CD4-positive, CD25-positive, alpha-beta regulatory T cell (primary cell): ENCODE data around the gene CPS1. TPM values are rescaled to one million over a fixed set of nuclear protein-coding genes. Genes with fewer than 3 reads are reported as not detected.

Experiments used
- ATAC-seq, 2 donors: fragments of 150-1000 bp; cut with Tn5 transposase; one replicate each; pipeline ENCODE4 v1.10.0; 2021; ENCODE audit warnings: low read depth in 2 of 2, moderate number of reproducible peaks in 2 of 2, moderate library complexity in 1 of 2
- DNase-seq, 3 donors: peaks; one replicate each; pipeline versions ENCODE4 v3.0.0 to v3.0.0-alpha.2; 2012 to 2022; ENCODE audit warnings: mixed read lengths in 1 of 3
- H3K27ac ChIP-seq: one replicate; pipeline ENCODE4 v1.7.0; 2013; ENCODE audit warnings: mild to moderate bottlenecking, low read length; ENCODE audit not compliant: insufficient read depth, poor library complexity, severe bottlenecking
- H3K27me3 ChIP-seq: one replicate; pipeline ENCODE4 v1.7.0; 2013; ENCODE audit warnings: low read length; ENCODE audit not compliant: control insufficient read depth, insufficient read depth
- H3K36me3 ChIP-seq: one replicate; pipeline ENCODE4 v1.7.0; 2013; ENCODE audit warnings: mild to moderate bottlenecking, low read length, moderate library complexity; ENCODE audit not compliant: control insufficient read depth, insufficient read depth
- H3K4me1 ChIP-seq: 2 replicates; pipeline ENCODE4 v1.7.0; 2013; ENCODE audit warnings: mild to moderate bottlenecking, low read length; ENCODE audit not compliant: insufficient read depth, control insufficient read depth, poor library complexity, severe bottlenecking
- H3K4me3 ChIP-seq: one replicate; pipeline ENCODE4 v1.7.0; 2013; ENCODE audit warnings: low read depth, mild to moderate bottlenecking, low read length, moderate library complexity
- H3K9me3 ChIP-seq, 2 experiments: 1 replicate in 1 of 2; 2 replicates in 1 of 2; pipeline ENCODE4 v1.7.0; 2013; ENCODE audit warnings: low read length in 2 of 2, mild to moderate bottlenecking in 1 of 2, moderate library complexity in 1 of 2; ENCODE audit not compliant: control insufficient read depth in 2 of 2
- H3K27ac Mint-ChIP-seq, 3 donors: one replicate each; pipeline ENCODE4 v1.8.0; 2020 to 2022; ENCODE audit warnings: mild to moderate bottlenecking in 3 of 3, mixed read lengths in 3 of 3, moderate library complexity in 2 of 3
- H3K27me3 Mint-ChIP-seq: one replicate; pipeline ENCODE4 v1.8.0; 2022; ENCODE audit warnings: mild to moderate bottlenecking, mixed read lengths
- H3K36me3 Mint-ChIP-seq: one replicate; pipeline ENCODE4 v1.8.0; 2020; ENCODE audit warnings: mixed read lengths
- H3K4me1 Mint-ChIP-seq, 4 donors: one replicate each; pipeline ENCODE4 v1.8.0; 2020 to 2022; ENCODE audit warnings: mixed read lengths in 4 of 4, mild to moderate bottlenecking in 1 of 4
- H3K4me3 Mint-ChIP-seq, 4 donors: one replicate each; pipeline ENCODE4 v1.8.0; 2020 to 2022; ENCODE audit warnings: mild to moderate bottlenecking in 4 of 4, mixed read lengths in 4 of 4, moderate library complexity in 3 of 4
- H3K9me3 Mint-ChIP-seq, 7 donors: one replicate each; pipeline ENCODE4 v1.8.0; 2020 to 2022; ENCODE audit warnings: mixed read lengths in 7 of 7, mild to moderate bottlenecking in 3 of 7, moderate library complexity in 2 of 7
- polyA plus RNA-seq, 4 donors: library from polyadenylated mRNA; unstranded; fragments of 300-500 nt; fragmentation: Illumina TruSeq; gene quantifications; one replicate each; pipeline ENCODE4 v1.2.3, GENCODE V29; 2021
- total RNA-seq: library from RNA; stranded (reverse); gene quantifications from one replicate; pipeline ENCODE4 v1.2.3, GENCODE V29; 2022

CPS1 gene
- total and polyA plus RNA-seq, 5 donors from 2014 or later, result 0.59 TPM; not detected in 4

DNA sequence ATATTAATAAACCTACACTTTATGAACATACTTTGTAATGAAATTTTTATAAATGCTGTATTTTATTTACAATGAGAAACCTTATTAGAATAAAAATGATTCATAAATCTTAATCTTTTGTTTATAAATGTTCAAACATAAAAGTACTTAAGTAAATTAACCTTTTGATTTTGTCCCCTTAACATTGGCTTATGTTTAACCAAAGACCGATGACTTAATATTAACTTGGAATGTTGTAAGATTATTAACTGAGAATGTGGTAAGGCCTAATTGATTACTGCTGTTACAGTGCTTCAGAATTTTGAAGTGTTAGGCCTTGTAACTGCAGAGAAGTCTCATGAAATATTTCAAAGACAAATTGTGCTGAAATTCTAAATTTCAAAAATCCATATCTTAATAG, 5.7 kb downstream of the CPS1 start:
- H3K36me3 Mint-ChIP-seq, result no peaks in the 10 kb centered on the region
- H3K4me3 ChIP-seq, result no peak overlapping the region
- DNase-seq, result no peak
- H3K27me3 ChIP-seq, result no peaks in the 10 kb centered on the region
- no peaks in the 10 kb centered on the region for H3K36me3 ChIP-seq
- no peak overlapping the region for H3K27ac ChIP-seq
- peaks cover 6% of the 10 kb centered on the region for H3K27me3 Mint-ChIP-seq
- no peaks in the 10 kb centered on the region for H3K9me3 ChIP-seq
- ATAC-seq, result no peak
- no peak overlapping the region for H3K27ac Mint-ChIP-seq
- H3K4me1 Mint-ChIP-seq, result no peaks in the 10 kb centered on the region
- no peak overlapping the region for H3K4me3 Mint-ChIP-seq
- no peaks in the 10 kb centered on the region for H3K9me3 Mint-ChIP-seq
- H3K4me1 ChIP-seq, result no peaks in the 10 kb centered on the region

DNA sequence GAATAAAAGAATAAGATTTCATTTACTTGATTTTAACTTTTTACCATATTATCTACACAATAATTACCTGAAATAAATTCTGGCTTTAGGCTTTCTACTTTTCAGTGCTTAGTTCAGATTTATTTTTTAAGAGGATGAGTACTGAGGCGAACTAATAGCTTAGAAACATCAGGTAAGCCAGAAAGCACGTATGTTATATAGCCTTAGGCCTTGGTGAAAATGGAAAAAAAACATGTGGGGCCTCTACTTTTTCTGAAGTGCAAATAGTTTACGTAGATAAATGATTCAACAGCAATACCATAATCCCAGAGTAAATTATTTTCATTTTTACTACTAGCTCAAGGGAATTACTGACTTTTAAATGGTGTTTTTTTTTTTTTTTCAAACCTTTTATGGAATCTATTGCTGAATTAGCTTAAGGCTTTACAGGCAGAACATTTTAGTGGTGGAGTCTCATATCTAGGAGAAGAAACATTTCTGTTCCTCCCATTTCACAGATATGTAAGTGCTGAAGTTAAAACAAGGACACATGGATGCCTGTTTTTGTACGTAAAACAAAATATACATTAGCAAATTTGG, 6.2 kb downstream of the CPS1 start:
- Histone ChIP-seq H3K36me3 (no peaks in the 10 kb centered on the region), H3K9me3 (no peaks in the 10 kb centered on the region), H3K27ac (no peak overlapping the region), H3K4me3 (no peak overlapping the region), H3K4me1 (no peaks in the 10 kb centered on the region), H3K27me3 (no peaks in the 10 kb centered on the region)
- DNase-seq (no peak), ATAC-seq (no peak)
- peaks cover 4% of the 10 kb centered on the region for H3K27me3 Mint-ChIP-seq
- no peak overlapping the region for H3K4me3 Mint-ChIP-seq
- no peak overlapping the region for H3K27ac Mint-ChIP-seq
- H3K36me3 Mint-ChIP-seq, result no peaks in the 10 kb centered on the region
- no peaks in the 10 kb centered on the region for H3K4me1 Mint-ChIP-seq
- H3K9me3 Mint-ChIP-seq, result no peaks in the 10 kb centered on the region

GRCh38 chr2:210567279-210567678, 10.9 kb downstream of the CPS1 start:
- Mint-ChIP-seq H3K4me3 (no peak overlapping the region), H3K27me3 (no peaks in the 10 kb centered on the region), H3K4me1 (no peaks in the 10 kb centered on the region), H3K27ac (no peak overlapping the region), H3K36me3 (no peaks in the 10 kb centered on the region), H3K9me3 (no peaks in the 10 kb centered on the region)
- DNase-seq (no peak), ATAC-seq (no peak)
- Histone ChIP-seq H3K27ac (no peak overlapping the region), H3K4me3 (no peak overlapping the region), H3K27me3 (no peaks in the 10 kb centered on the region), H3K9me3 (no peaks in the 10 kb centered on the region), H3K4me1 (no peaks in the 10 kb centered on the region), H3K36me3 (no peaks in the 10 kb centered on the region)

DNA sequence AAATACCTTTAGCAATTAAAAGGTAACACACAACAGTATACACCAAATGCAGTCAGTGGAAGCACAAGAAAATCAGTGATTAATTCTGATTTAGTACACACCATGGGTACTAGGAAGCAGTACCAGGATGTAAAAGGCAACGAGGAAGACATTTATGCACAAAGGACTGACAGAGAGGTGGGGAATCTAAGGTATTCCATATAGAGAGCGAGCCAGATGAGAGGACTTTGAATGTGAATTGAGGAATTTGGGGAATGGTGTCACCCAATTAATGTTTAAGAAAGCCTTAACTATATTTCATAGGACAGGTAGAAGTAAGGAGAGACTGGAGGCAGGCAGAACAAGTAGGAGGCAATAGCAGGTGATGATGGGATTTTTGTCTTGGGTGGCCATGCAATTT, 11.7 kb downstream of the CPS1 start:
- Mint-ChIP-seq H3K27ac (no peak overlapping the region), H3K4me1 (no peaks in the 10 kb centered on the region), H3K4me3 (no peak overlapping the region), H3K36me3 (no peaks in the 10 kb centered on the region), H3K9me3 (no peaks in the 10 kb centered on the region), H3K27me3 (no peaks in the 10 kb centered on the region)
- DNase-seq (no peak), ATAC-seq (no peak)
- H3K4me3 ChIP-seq, result no peak overlapping the region
- H3K36me3 ChIP-seq, result no peaks in the 10 kb centered on the region
- no peak overlapping the region for H3K27ac ChIP-seq
- H3K9me3 ChIP-seq, result no peaks in the 10 kb centered on the region
- H3K4me1 ChIP-seq, result no peaks in the 10 kb centered on the region
- H3K27me3 ChIP-seq, result no peaks in the 10 kb centered on the region

DNA sequence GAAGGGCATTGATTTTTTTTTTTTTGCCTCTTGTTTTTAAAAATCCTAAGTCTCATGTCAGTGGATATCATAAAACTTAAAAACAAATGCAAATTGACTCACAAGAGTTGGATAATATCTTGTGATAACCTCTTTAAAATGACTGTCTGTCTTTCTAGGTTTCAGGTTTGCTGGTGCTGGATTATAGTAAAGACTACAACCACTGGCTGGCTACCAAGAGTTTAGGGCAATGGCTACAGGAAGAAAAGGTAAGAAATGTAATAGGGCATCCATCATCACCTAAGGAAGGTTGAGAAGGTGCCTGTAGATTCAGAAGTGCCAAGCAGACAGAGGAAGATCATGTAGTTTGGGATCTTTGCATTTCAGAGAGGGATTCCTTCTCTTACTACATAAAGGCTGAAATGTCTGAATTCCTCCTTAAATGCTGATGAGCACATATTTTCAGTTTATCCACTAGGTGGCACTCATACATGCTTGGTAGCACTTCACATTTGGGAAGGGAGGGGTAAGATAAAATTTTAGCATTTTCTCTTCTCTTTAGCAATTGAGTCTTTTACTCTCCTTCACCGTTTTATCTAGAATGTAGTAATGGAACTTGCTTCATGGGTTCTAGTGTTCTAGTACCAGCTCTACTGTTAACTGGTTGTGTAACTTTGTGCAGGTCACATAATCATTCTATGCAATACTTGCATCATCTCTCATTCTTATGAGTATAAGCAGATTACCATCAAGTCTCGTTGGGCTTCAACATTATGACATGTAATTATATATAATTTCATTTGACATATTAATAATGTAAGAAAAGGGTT, 21.1 kb downstream of the CPS1 start:
- H3K4me3 Mint-ChIP-seq, result no peak overlapping the region
- H3K9me3 ChIP-seq, result no peaks in the 10 kb centered on the region
- H3K27me3 Mint-ChIP-seq, result no peaks in the 10 kb centered on the region
- ATAC-seq (peak in 1 of 2 donors; percentile 43), DNase-seq (peak in 2 of 3 donors; percentile 22 to 45)
- no peaks in the 10 kb centered on the region for H3K36me3 Mint-ChIP-seq
- H3K4me1 Mint-ChIP-seq, result no peaks in the 10 kb centered on the region
- H3K27ac Mint-ChIP-seq, result no peak overlapping the region
- no peak overlapping the region for H3K4me3 ChIP-seq
- H3K27me3 ChIP-seq, result no peaks in the 10 kb centered on the region
- H3K36me3 ChIP-seq, result no peaks in the 10 kb centered on the region
- no peak overlapping the region for H3K27ac ChIP-seq
- H3K9me3 Mint-ChIP-seq, result no peaks in the 10 kb centered on the region
- no peaks in the 10 kb centered on the region for H3K4me1 ChIP-seq

DNA sequence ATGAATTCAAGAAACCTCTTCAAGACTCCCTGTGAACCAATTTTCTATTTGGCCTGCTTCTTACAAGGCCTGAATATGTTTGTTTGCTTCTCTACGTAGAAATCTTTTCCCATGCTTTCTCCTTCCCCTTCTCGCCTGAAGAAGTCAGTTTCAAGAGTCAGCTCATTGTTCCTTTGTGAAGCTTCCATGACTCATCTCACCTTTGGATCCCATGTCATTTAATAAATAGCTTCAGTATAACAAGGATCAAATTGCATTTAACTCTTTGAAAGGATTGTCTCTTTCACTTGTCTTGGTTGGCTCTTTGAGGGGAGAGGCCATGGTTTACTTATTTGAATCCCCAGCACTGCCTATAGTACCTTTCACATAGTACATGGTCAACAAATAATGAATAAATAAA, 28.4 kb downstream of the CPS1 start:
- ATAC-seq, result no peak
- no peaks in the 10 kb centered on the region for H3K36me3 ChIP-seq
- Mint-ChIP-seq H3K9me3 (no peaks in the 10 kb centered on the region), H3K27me3 (no peaks in the 10 kb centered on the region), H3K36me3 (no peaks in the 10 kb centered on the region), H3K4me1 (no peaks in the 10 kb centered on the region), H3K27ac (no peak overlapping the region), H3K4me3 (no peak overlapping the region)
- H3K27ac ChIP-seq, result no peak overlapping the region
- no peaks in the 10 kb centered on the region for H3K4me1 ChIP-seq
- no peak for DNase-seq
- H3K9me3 ChIP-seq, result no peaks in the 10 kb centered on the region
- no peaks in the 10 kb centered on the region for H3K27me3 ChIP-seq
- no peak overlapping the region for H3K4me3 ChIP-seq

DNA sequence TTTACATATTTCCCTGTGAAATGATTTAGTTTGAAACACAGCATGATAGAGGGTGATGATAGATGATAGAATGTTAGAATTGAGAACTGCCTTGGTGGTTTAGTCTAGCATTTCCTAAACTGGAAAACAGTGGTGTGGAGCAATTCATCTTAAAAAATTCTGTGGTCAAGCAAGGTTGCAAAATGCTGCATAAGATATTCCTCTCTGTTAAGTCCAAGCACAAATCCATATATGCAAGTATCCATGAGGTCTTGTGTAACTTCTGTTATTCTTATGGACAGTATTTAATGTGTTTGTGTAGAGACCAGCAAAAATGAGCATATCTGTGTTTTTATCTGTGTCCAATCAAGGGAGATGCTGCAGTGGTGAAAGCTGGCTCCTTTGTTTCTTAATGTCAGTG, 30.0 kb downstream of the CPS1 start:
- no peaks in the 10 kb centered on the region for H3K36me3 Mint-ChIP-seq
- H3K36me3 ChIP-seq, result no peaks in the 10 kb centered on the region

DNA sequence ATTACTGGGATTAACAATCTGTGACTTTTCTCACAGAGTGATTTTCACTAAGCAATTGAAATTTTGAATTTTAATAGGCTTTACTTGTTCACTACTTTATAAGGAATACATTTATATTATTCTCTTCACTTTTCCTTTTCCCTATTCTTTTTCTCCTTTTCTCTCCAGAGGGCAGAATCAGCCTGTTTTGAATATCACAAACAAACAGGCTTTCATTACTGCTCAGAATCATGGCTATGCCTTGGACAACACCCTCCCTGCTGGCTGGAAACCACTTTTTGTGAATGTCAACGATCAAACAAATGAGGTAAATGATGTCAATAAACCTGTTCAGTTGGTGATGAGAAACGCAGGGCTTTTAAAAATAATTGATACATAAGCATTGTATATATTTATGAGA, 35.3 kb downstream of the CPS1 start:
- Mint-ChIP-seq H3K27me3 (no peaks in the 10 kb centered on the region), H3K36me3 (no peaks in the 10 kb centered on the region), H3K4me1 (no peaks in the 10 kb centered on the region), H3K27ac (no peak overlapping the region), H3K9me3 (no peaks in the 10 kb centered on the region), H3K4me3 (no peak overlapping the region)
- DNase-seq (no peak), ATAC-seq (no peak)
- Histone ChIP-seq H3K36me3 (no peaks in the 10 kb centered on the region), H3K27ac (no peak overlapping the region), H3K9me3 (no peaks in the 10 kb centered on the region), H3K4me3 (no peak overlapping the region), H3K4me1 (no peaks in the 10 kb centered on the region), H3K27me3 (no peaks in the 10 kb centered on the region)

More for the DNA sequence above, 30.0 kb downstream of the CPS1 start:
- Mint-ChIP-seq H3K9me3 (no peaks in the 10 kb centered on the region), H3K27ac (no peak overlapping the region), H3K27me3 (no peaks in the 10 kb centered on the region), H3K4me1 (no peaks in the 10 kb centered on the region), H3K4me3 (no peak overlapping the region)
- ATAC-seq (no peak), DNase-seq (no peak)
- Histone ChIP-seq H3K27me3 (no peaks in the 10 kb centered on the region), H3K4me1 (no peaks in the 10 kb centered on the region), H3K4me3 (no peak overlapping the region), H3K9me3 (no peaks in the 10 kb centered on the region), H3K27ac (no peak overlapping the region)
